NCI-H146 (cell line): ENCODE results near the gene APBB2.

Source experiments
- DNase-seq: peaks from one replicate; lab custom pipeline; 2025; lab: John Stamatoyannopoulos, UW

APBB2 gene

GRCh38 chr4:41214136-41214824 is at the start of gene APBB2:
Gene APBB2 (minus strand): TSS chr4:41214542. CDS start chr4:41033254, 181,288 bp downstream.
- peak; percentile 97 for DNase-seq

GRCh38 chr4:41262198-41262597 is 47.9 kb upstream of the APBB2 start:
- DNase-seq, result no peak

GRCh38 chr4:41260116-41260733 is 45.9 kb upstream of the APBB2 start:
- DNase-seq, result no peak

DNA sequence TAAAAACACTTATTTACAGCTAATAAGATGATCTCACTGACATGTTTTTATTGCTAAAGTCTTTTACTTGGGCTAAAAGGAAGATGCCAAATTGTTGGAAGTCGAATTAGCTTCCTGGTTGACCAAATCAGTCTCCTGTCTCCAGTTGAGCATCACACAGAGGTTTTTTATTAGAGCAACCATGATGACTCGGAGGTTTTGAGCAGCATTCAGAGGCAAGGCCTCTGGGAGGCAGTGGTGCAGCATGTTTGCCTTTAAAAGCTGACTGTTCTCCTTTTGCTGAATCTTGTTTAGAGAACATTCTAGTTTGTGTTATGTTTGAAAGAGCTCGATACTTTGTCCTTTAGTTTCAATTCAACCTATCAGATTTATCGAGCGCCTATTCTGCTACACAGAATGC is 44.4 kb upstream of the APBB2 start:
- peak; percentile 13 for DNase-seq

- DNase-seq, result peak; percentile 49
These were observed 43.6 kb upstream of the APBB2 start for GRCh38 chr4:41257906-41258305.

- DNase-seq, result peak; percentile 95
These were observed 43.0 kb upstream of the APBB2 start for GRCh38 chr4:41257257-41257901.

GRCh38 chr4:41256740-41257256 is 42.5 kb upstream of the APBB2 start, which contains the start of gene UCHL1:
Gene UCHL1 (plus strand): TSS chr4:41256928. CDS start chr4:41256977, 49 bp downstream.
- peak; percentile 97 for DNase-seq

GRCh38 chr4:41256131-41256739 is 41.9 kb upstream of the APBB2 start:
- DNase-seq, result peak; percentile 60

- no peak for DNase-seq
These were observed 31.6 kb upstream of the APBB2 start for GRCh38 chr4:41245983-41246382.

DNA sequence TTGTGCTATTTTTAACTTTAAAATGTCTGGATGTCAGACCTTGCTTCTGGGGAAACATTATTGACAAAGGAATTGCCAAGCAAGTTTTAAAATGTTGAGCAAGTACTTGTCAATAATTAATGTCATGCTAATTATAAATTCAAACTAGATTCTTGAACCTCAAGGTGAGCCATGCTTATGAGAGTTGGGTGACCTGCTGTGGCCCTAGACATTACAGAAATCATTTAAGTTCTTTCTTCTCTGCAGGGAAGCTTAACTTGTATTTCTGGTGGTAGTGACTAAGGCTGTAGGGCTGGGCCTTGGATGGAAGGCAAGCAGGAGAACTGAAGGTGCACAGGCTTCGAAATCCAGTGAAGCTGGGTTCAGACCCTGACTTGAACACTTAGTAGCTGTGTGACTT is 27.6 kb upstream of the APBB2 start:
- no peak for DNase-seq

DNA sequence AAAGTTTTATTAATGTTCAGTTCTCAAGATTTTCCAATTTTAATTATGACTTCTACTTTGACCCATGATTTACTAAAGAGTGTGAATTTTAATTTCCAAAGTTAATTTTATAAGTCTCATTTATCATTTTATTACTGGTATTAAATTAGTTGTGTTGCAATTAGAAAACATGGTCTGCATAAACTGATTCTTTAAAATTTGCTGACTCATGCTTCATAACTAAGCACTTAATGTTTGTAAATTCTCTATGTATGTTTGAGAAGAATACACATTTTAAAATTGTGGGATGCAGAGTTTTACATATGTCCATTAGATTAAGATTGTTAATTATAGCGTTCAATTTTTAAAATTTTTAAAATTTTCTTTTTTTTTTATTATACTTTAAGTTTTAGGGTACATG is 22.2 kb upstream of the APBB2 start:
- DNase-seq, result no peak

DNA sequence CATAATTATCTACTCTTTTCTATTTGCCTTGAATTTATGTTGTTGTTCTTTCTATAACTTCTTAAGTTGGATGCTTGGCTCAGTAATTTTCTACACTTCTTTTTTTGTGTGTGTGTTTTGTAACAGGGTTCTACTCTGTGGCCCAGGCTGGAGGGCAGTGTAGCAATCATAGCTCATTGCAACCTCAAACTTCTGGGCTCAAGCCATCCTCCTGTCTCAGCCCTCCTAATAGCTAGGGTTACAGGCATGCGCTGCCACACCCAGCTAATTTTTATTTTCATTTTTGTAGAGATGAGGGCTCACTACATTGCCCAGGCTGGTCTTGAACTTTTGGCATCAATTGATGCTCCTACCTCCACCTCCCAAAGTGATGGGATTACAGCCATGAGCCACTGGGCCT is 21.7 kb upstream of the APBB2 start:
- no peak for DNase-seq

- no peak for DNase-seq
These were observed 18.5 kb upstream of the APBB2 start for GRCh38 chr4:41232856-41233255.

DNA sequence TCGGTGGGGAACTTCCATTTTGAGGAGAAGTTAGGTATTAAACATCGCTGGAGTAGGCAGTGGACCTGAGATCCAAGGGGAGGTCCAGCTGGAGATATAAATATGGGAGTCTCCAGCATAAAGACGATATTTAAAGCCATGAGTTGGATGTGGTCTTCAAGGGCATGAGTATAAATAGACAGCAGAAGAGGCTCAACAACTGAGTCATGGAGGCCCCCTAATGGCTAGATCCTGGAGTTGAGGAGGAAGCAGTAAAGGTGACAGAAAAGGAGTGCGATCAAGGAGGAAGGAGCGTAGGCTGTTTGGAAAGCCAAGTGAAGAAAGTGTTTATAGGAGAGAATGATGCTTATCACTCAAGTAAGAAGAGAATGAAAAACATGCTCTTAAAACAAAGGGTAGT is 18.1 kb upstream of the APBB2 start:
- DNase-seq, result no peak

- no peak for DNase-seq
These were observed 13.6 kb upstream of the APBB2 start for GRCh38 chr4:41227902-41228301.

DNA sequence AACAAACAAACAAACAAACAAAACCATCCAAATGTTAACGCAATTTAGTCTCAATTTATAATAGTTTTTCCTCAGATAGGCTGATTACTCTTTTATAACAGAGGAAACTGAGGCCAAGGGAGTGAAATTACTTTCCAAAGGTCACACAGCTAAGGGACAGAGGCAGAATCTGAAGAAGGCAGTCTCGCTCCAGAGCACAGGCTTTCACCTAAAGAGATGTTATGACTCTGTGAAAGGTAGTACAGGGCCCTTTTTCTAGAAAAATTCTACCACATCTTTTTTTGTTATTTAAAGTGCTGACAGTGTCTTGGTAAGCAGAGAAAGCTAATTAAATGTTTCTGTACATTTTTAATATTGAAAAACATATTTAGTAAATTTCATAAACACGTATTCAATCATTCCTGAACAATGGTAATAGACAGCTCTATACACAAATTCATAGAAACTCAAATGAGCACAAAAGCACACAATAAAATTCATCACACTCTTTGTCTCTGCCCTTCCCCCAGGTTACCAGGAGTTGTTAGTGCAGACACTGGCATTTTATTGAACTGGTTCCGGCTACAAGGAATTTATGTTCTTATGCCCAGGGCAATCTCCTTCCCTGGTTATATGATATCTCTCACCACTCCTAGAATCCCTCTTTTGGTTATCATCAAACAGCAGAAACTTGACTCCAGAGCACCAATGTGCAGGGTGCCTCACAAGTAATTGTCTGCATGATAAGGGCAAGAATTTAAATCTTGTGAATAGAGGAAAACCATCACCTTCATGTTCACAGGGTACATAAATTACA is 7.7 kb upstream of the APBB2 start:
- no peak for DNase-seq

- DNase-seq, result no peak
These were observed 5.1 kb upstream of the APBB2 start for GRCh38 chr4:41219421-41219950.

DNA sequence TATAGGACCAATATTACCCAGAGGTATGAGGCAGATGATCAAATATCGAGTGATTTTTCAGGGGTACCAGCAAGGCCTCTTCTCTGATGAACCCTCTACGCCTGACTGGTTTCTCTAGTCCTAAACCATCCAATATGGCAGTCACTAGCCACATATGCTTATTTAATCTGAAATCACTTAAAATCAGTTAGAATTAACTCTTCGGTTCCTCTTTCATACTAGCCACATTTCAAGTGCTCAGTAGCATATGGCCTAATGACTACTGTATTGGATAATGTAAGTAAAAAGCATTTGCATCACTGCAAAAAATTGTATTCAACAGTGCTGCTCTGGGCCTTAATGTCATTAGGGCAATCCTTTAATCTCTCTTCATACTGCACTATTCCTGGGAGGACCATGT is 4.4 kb upstream of the APBB2 start:
- DNase-seq, result no peak

DNA sequence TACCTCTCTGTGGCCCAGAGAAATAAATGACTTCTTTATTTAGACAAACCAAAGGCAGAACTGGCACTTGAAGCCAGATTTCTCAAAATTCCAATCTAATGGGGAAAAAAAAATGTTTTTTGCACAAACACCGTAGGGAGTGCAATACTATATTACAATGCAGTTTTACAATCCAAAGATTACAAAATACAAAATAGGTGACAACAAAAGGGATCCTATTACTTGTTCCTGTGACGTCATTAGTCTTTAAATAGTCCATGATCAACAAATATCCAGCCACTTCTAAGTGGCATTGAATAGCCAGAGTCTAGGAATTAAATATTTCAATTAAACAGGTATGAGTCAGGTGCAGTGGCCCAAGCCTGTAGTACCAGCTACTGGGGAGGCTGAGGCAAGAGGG is 3.0 kb upstream of the APBB2 start:
- DNase-seq, result no peak

GRCh38 chr4:41217020-41217333 is 2.6 kb upstream of the APBB2 start:
- peak; percentile 26 for DNase-seq

DNA sequence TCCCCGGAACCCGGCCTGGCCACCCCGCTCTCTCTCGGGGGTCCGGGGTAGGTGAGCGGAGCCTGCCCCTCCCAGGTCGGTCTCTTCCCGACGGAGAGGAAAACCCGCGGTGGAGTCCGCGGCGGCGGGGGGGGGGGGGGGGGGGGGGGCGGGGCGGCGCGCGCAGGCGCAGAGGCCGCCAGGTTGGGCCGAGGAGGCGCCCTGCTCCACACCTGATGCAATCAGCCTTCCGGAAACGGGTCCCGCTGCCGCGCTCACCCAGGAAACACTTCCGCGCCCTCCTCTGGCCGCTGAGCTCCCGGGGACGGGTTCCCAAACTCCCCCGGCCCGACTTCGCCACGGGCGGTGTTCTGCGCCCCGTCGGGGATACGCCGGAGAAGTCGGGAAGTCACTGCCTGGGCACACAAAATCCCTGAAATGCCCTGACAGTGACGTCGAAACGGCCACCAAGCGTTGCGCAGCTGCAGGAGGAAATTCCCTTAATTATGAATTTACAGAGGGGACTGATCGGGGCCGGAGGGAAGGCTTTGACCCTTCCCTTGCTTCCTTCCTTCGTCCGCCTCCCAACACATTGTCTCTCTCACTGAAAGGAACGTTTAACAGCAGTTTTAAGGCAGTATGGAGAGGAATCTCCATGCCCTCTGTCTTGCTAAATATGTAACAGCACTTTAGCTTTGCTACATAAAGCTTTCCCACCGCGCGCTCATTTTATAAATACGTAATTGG is 2.1 kb upstream of the APBB2 start:
- peak; percentile 91 for DNase-seq
